Body of pancreas (tissue), 4 donors: ENCODE data around the gene ACSF3.

ENCODE experiments used
- CTCF ChIP-seq, 7 experiments: fragments of 450-650 bp in 4 of 7; fragments of 200-600 bp in 3 of 7; sonication (generic) in 3 of 7; IDR thresholded peaks; one replicate each; pipeline ENCODE4 v1.5.1; 2016 to 2019; ENCODE audit warnings: antibody characterized with exemption in 7 of 7
- POLR2A ChIP-seq, 3 donors: fragments of 450-650 bp; IDR thresholded peaks; one replicate each; pipeline ENCODE4 v1.6.1; 2016; ENCODE audit warnings: antibody characterized with exemption in 3 of 3, mild to moderate bottlenecking in 2 of 3

DNA sequence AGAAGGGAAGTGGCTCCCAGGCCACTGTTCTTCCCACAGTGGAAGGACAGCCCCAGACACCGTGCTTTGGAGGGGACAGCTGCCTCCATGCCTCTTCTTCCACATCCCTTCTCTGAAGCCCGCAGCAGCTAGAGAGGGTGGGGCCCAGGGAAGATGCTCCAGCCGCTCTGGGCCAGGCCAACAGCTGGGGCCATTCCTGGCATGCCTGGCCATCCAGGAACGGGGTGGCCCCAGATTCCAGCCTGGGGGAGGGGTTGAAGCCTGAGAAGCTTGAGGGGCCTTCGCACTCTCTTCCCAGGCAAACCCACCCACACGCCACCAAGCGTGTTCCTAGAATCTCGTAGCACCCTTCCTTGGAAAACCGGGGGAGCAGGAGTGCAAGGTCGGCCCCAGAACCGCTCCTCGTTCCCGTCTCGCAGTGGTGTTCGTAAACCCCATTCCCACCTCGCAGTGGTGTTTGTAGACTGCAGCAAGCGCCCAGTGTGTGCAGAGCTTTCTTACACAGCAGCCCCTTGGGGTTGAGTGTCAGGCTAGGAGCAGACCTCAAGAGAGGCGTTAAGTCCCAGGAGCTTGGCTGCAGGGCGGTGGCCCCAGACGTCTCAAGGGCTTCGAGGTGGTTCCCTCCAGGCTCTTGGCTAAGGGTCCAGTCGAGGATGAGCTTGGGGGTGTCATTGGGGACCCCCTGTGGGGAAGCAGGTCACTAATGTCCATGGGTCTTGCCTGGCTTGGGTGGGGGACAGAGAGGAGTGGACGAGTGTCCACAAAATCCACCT lies 80.6 kb downstream of the ACSF3 start:
- no peak for TF ChIP-seq CTCF (IDR thresholded peaks at IDR 0.05)
- no peak for TF ChIP-seq POLR2A (IDR thresholded peaks at IDR 0.05)
